ENCODE data around the gene POT1.

DNA sequence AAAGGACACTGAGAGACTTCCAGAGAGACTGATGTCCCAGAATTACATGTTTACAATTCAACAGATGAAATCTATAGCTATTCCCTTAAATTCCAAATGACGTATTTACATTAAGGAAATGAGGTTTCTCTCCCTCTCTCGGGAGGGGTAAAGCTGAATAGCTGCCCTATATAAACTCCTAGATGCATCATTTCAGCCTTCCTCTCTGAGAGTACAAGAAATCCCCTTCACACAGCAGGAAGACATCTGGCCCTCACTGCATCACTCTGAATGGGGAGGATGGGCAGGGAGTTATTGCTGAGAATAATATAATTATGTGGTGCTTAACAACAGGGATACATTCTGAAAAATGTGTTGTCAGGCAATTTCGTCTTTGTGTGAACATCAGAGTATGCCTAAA lies 11.0 kb downstream of the POT1 start:
- no peak for TF ChIP-seq FOXA1 (IDR thresholded peaks at IDR 0.05)
- TF ChIP-seq FOXM1 (IDR thresholded peaks at IDR 0.05; ENCODE audit: borderline replicate concordance) = no peak
- TF ChIP-seq BHLHE40 (IDR thresholded peaks at IDR 0.05; ENCODE audit: borderline replicate concordance) = no peak
- TF ChIP-seq SUZ12 (IDR thresholded peaks at IDR 0.05) = no peak
- TF ChIP-seq FOXK2 (IDR thresholded peaks at IDR 0.05) = no peak
- TF ChIP-seq SP1 (IDR thresholded peaks at IDR 0.05) = no peak

Data from HEK293T (cell line).